HCT116 (cell line): Measurements from ENCODE around the gene UGT1A6.

ENCODE experiments used
- CEBPB ChIP-seq: IDR thresholded peaks from 2 replicates; pipeline ENCODE4 v1.6.1; 2012; ENCODE audit warnings: low read depth
- EZH2 ChIP-seq: fragments of 200-600 bp; sonication (generic); IDR thresholded peaks from 2 replicates; pipeline ENCODE4 v1.6.1; 2017; ENCODE audit warnings: antibody characterized with exemption, mixed run types
- EZH2phosphoT487 ChIP-seq: fragments of 200-600 bp; IDR thresholded peaks from 2 replicates; pipeline ENCODE4 v1.6.1; 2018; ENCODE audit warnings: antibody characterized with exemption, borderline replicate concordance
- POLR2A ChIP-seq: IDR thresholded peaks from 2 replicates; pipeline ENCODE4 v1.7.0; 2011; ENCODE audit warnings: borderline replicate concordance; ENCODE audit not compliant: insufficient read depth, insufficient read length; ENCODE audit errors: extremely low read depth
- RAD21 ChIP-seq: IDR thresholded peaks from 2 replicates; pipeline ENCODE4 v1.6.1; 2012; ENCODE audit warnings: low read depth, mild to moderate bottlenecking
- ZNF274 ChIP-seq: fragments of 200-500 bp; sonication (Bioruptor generic); IDR thresholded peaks from 2 replicates; pipeline ENCODE4 v1.6.1; 2014; ENCODE audit warnings: mild to moderate bottlenecking, low read depth, low read length, inconsistent platforms
- TF ChIP-seq, protein P1 (sequence below), 3 experiments: fragments of 200-600 bp in 1 of 3; sonication (generic) in 1 of 3; IDR thresholded peaks in 2 of 3; conservative IDR thresholded peaks in 1 of 3; 2 replicates each; pipeline ENCODE4 v1.5.1; 2012 to 2017; ENCODE audit warnings: low read depth in 2 of 3, low read length in 2 of 3, antibody characterized with exemption in 1 of 3, borderline replicate concordance in 1 of 3, control low read depth in 1 of 3, mild to moderate bottlenecking in 1 of 3, mixed read lengths in 1 of 3, mixed run types in 1 of 3, moderate library complexity in 1 of 3; ENCODE audit not compliant: insufficient read depth in 1 of 3
- TF ChIP-seq, protein P2 (sequence below): IDR thresholded peaks from 2 replicates; pipeline ENCODE4 v1.6.1; 2012; ENCODE audit warnings: low read depth
- TF ChIP-seq, protein P3 (sequence below): IDR thresholded peaks from 2 replicates; pipeline ENCODE4 v1.6.1; 2012

DNA sequence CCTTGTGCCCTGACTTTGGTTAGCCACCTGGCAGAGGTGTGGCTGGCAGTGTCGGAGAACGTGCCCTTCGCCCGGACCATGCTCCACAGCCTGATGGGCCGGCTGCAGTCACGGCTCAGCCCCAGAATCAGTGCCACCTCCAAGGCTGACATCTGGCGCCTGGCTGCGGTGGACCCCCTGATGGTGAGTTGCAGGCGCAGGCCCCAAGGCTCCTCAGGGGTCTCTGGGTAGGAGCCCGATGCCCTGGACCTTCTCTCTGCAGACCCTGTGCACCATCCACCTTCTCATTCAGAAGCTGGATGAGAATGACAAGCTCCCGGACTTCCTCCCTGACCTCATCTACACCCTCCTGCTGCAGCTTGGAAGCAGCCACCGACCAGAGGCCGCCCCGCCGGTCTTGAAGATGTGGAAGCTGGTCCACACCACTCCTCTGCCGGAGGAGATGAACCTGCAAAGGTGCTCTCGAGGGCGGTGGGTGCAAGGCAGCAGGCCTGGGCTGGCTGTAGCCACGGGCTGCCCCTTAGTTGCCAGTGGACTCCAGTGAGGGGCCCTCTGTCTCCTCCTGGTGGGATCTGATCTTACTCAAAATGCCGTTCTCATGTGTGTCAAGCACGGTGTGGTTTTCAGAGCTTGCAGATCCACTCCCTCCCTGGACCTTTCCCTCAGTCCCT lies 129.5 kb downstream of the UGT1A6 start:
- TF ChIP-seq, protein P1, sequence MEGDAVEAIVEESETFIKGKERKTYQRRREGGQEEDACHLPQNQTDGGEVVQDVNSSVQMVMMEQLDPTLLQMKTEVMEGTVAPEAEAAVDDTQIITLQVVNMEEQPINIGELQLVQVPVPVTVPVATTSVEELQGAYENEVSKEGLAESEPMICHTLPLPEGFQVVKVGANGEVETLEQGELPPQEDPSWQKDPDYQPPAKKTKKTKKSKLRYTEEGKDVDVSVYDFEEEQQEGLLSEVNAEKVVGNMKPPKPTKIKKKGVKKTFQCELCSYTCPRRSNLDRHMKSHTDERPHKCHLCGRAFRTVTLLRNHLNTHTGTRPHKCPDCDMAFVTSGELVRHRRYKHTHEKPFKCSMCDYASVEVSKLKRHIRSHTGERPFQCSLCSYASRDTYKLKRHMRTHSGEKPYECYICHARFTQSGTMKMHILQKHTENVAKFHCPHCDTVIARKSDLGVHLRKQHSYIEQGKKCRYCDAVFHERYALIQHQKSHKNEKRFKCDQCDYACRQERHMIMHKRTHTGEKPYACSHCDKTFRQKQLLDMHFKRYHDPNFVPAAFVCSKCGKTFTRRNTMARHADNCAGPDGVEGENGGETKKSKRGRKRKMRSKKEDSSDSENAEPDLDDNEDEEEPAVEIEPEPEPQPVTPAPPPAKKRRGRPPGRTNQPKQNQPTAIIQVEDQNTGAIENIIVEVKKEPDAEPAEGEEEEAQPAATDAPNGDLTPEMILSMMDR (IDR thresholded peaks at IDR 0.05 in 2 of 3, conservative IDR thresholded peaks at IDR 0.05 in 1 of 3; ENCODE audit: borderline replicate concordance in 1 of 3, insufficient read depth in 1 of 3, low read depth in 2 of 3, low read length in 2 of 3), result no peak
- TF ChIP-seq EZH2, result no peak
- no peak for TF ChIP-seq CEBPB
- no peak for TF ChIP-seq POLR2A
- TF ChIP-seq, protein P2, sequence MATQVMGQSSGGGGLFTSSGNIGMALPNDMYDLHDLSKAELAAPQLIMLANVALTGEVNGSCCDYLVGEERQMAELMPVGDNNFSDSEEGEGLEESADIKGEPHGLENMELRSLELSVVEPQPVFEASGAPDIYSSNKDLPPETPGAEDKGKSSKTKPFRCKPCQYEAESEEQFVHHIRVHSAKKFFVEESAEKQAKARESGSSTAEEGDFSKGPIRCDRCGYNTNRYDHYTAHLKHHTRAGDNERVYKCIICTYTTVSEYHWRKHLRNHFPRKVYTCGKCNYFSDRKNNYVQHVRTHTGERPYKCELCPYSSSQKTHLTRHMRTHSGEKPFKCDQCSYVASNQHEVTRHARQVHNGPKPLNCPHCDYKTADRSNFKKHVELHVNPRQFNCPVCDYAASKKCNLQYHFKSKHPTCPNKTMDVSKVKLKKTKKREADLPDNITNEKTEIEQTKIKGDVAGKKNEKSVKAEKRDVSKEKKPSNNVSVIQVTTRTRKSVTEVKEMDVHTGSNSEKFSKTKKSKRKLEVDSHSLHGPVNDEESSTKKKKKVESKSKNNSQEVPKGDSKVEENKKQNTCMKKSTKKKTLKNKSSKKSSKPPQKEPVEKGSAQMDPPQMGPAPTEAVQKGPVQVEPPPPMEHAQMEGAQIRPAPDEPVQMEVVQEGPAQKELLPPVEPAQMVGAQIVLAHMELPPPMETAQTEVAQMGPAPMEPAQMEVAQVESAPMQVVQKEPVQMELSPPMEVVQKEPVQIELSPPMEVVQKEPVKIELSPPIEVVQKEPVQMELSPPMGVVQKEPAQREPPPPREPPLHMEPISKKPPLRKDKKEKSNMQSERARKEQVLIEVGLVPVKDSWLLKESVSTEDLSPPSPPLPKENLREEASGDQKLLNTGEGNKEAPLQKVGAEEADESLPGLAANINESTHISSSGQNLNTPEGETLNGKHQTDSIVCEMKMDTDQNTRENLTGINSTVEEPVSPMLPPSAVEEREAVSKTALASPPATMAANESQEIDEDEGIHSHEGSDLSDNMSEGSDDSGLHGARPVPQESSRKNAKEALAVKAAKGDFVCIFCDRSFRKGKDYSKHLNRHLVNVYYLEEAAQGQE, result no peak
- TF ChIP-seq, protein P3, sequence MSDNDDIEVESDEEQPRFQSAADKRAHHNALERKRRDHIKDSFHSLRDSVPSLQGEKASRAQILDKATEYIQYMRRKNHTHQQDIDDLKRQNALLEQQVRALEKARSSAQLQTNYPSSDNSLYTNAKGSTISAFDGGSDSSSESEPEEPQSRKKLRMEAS, result no peak
- TF ChIP-seq EZH2phosphoT487, result no peak
- no peak for TF ChIP-seq ZNF274
- no peak for TF ChIP-seq RAD21
